ENCODE data around the gene CMSS1.

GRCh38 chr3:100110162-100110561, 292.5 kb downstream of the CMSS1 start:
- TF ChIP-seq POLR2A (IDR thresholded peaks at IDR 0.05) (no peak), CTCF (IDR thresholded peaks at IDR 0.05) (no peak)

All from adrenal gland (tissue), 5 donors.